HEK293 (cell line): ENCODE measurements around the gene MCU.

Experiments
- CTCF ChIA-PET: fragments of 350-600 bp; formaldehyde crosslinking; extraction: SDS; loops from one replicate; lab custom pipeline; 2021; ENCODE audit warnings: antibody characterized with exemption; lab: Yijun Ruan, JAX
- POLR2A ChIA-PET: fragments of 300-600 bp; formaldehyde crosslinking; extraction: SDS; loops from one replicate; lab custom pipeline; 2020; ENCODE audit warnings: antibody characterized with exemption, inconsistent platforms; lab: Yijun Ruan, JAX
- H3K27ac ChIP-seq: fragments of 200-500 bp; sonication (Bioruptor generic); 2 replicates; pipeline ENCODE4 v1.5.1; 2014; ENCODE audit warnings: low read depth, low read length, control low read depth, inconsistent platforms; ENCODE audit errors: extremely low read depth
- H3K36me3 ChIP-seq, 2 experiments: fragments of 200-500 bp in 1 of 2; sonication (Bioruptor generic) in 1 of 2; 1 replicate in 1 of 2; 2 replicates in 1 of 2; pipeline ENCODE4 v1.5.1; 2014 to 2017; ENCODE audit warnings: inconsistent platforms in 2 of 2, low read length in 2 of 2; ENCODE audit not compliant: control insufficient read depth in 2 of 2, insufficient read depth in 1 of 2
- H3K4me1 ChIP-seq: fragments of 200-500 bp; sonication (Bioruptor generic); 2 replicates; pipeline ENCODE4 v1.5.1; 2014; ENCODE audit warnings: mild to moderate bottlenecking, low read length, inconsistent platforms; ENCODE audit not compliant: control insufficient read depth, insufficient read depth
- H3K4me3 ChIP-seq: 2 replicates; pipeline ENCODE4 v1.5.1; 2011; ENCODE audit warnings: low read depth, mild to moderate bottlenecking, control low read depth, low read length, moderate library complexity
- H3K9me3 ChIP-seq: fragments of 200-500 bp; sonication (Bioruptor generic); 2 replicates; pipeline ENCODE4 v1.5.1; 2014; ENCODE audit warnings: low read depth, low read length, inconsistent platforms; ENCODE audit not compliant: control insufficient read depth, insufficient read depth
- FEZF1 ChIP-seq: fragments of 450-650 bp; formaldehyde crosslinking; IDR thresholded peaks from 2 replicates; pipeline ENCODE4 v1.5.1; 2016; ENCODE audit warnings: missing biosample characterization, missing genetic modification characterization
- GLI2 ChIP-seq: fragments of 450-650 bp; formaldehyde crosslinking; IDR thresholded peaks from 2 replicates; pipeline ENCODE4; 2017; ENCODE audit warnings: missing biosample characterization, missing genetic modification characterization, low read depth, borderline replicate concordance
- GLIS1 ChIP-seq: fragments of 450-650 bp; formaldehyde crosslinking; IDR thresholded peaks from 2 replicates; pipeline ENCODE4 v1.5.1; 2016; ENCODE audit warnings: missing biosample characterization, missing genetic modification characterization
- HOXA7 ChIP-seq: sonication (generic); formaldehyde crosslinking; IDR thresholded peaks from 2 replicates; pipeline ENCODE4 v1.8.1; 2022; ENCODE audit warnings: missing genetic modification reagents, borderline replicate concordance
- IKZF3 ChIP-seq: fragments of 450-650 bp; IDR thresholded peaks from 2 replicates; pipeline ENCODE4 v1.5.0; 2018; ENCODE audit warnings: missing biosample characterization, mild to moderate bottlenecking, missing genetic modification characterization, moderate library complexity
- KLF10 ChIP-seq: fragments of 450-650 bp; IDR thresholded peaks from 2 replicates; pipeline ENCODE4 v1.5.1; 2018; ENCODE audit warnings: missing biosample characterization, mild to moderate bottlenecking, missing genetic modification characterization
- KLF8 ChIP-seq: fragments of 450-650 bp; formaldehyde crosslinking; IDR thresholded peaks from 2 replicates; pipeline ENCODE4 v1.5.1; 2016; ENCODE audit warnings: missing biosample characterization, missing genetic modification characterization
- KLF9 ChIP-seq: fragments of 450-650 bp; formaldehyde crosslinking; IDR thresholded peaks from 2 replicates; pipeline ENCODE4 v1.5.1; 2016; ENCODE audit warnings: missing biosample characterization, missing genetic modification characterization, low read depth
- OSR2 ChIP-seq: fragments of 450-650 bp; formaldehyde crosslinking; IDR thresholded peaks from 2 replicates; pipeline ENCODE4 v1.5.1; 2016; ENCODE audit warnings: missing biosample characterization, missing genetic modification characterization
- SP7 ChIP-seq: fragments of 450-650 bp; formaldehyde crosslinking; IDR thresholded peaks from 2 replicates; pipeline ENCODE4 v1.5.1; 2016; ENCODE audit warnings: missing biosample characterization, missing genetic modification characterization
- TRIM28 ChIP-seq: IDR thresholded peaks from 2 replicates; pipeline ENCODE4 v1.6.1; 2011; ENCODE audit warnings: low read length, control low read depth, borderline replicate concordance
- WT1 ChIP-seq: fragments of 450-650 bp; formaldehyde crosslinking; IDR thresholded peaks from 2 replicates; pipeline ENCODE4 v1.5.1; 2016; ENCODE audit warnings: missing biosample characterization, missing genetic modification characterization
- ZBTB21 ChIP-seq: fragments of 450-650 bp; formaldehyde crosslinking; IDR thresholded peaks from 2 replicates; pipeline ENCODE4 v1.5.1; 2017; ENCODE audit warnings: missing biosample characterization, missing genetic modification characterization
- ZBTB7A ChIP-seq: fragments of 450-650 bp; formaldehyde crosslinking; IDR thresholded peaks from 2 replicates; pipeline ENCODE4 v1.5.1; 2016; ENCODE audit warnings: low read depth, missing biosample characterization, missing genetic modification characterization
- ZFHX2 ChIP-seq: fragments of 450-650 bp; formaldehyde crosslinking; conservative IDR thresholded peaks from 2 replicates; pipeline ENCODE4 v1.5.1; 2016; ENCODE audit warnings: missing biosample characterization, missing genetic modification characterization
- ZNF157 ChIP-seq: fragments of 450-650 bp; formaldehyde crosslinking; IDR thresholded peaks from 2 replicates; pipeline ENCODE4 v1.5.1; 2016; ENCODE audit warnings: missing biosample characterization, missing genetic modification characterization
- ZNF169 ChIP-seq: fragments of 450-650 bp; formaldehyde crosslinking; IDR thresholded peaks from 2 replicates; pipeline ENCODE4 v1.5.1; 2016; ENCODE audit warnings: missing biosample characterization, missing genetic modification characterization
- ZNF221 ChIP-seq: fragments of 450-650 bp; formaldehyde crosslinking; IDR thresholded peaks from 2 replicates; pipeline ENCODE4 v1.5.1; 2017; ENCODE audit warnings: missing biosample characterization, missing genetic modification characterization, borderline replicate concordance
- ZNF239 ChIP-seq: fragments of 450-650 bp; formaldehyde crosslinking; IDR thresholded peaks from 2 replicates; pipeline ENCODE4 v1.5.1; 2016; ENCODE audit warnings: missing biosample characterization, missing genetic modification characterization
- ZNF335 ChIP-seq: fragments of 450-650 bp; formaldehyde crosslinking; conservative IDR thresholded peaks from 2 replicates; pipeline ENCODE4 v1.5.1; 2016; ENCODE audit warnings: missing biosample characterization, missing genetic modification characterization
- ZNF366 ChIP-seq: fragments of 450-650 bp; formaldehyde crosslinking; conservative IDR thresholded peaks from 2 replicates; pipeline ENCODE4 v1.5.1; 2016; ENCODE audit warnings: missing biosample characterization, missing genetic modification characterization
- ZNF404 ChIP-seq: fragments of 450-650 bp; formaldehyde crosslinking; IDR thresholded peaks from 2 replicates; pipeline ENCODE4 v1.5.1; 2017; ENCODE audit warnings: missing biosample characterization, missing genetic modification characterization
- ZNF473 ChIP-seq: fragments of 450-650 bp; formaldehyde crosslinking; IDR thresholded peaks from 2 replicates; pipeline ENCODE4 v1.5.1; 2017; ENCODE audit warnings: missing biosample characterization, missing genetic modification characterization
- ZNF48 ChIP-seq: fragments of 450-650 bp; formaldehyde crosslinking; IDR thresholded peaks from 2 replicates; pipeline ENCODE4 v1.5.1; 2016; ENCODE audit warnings: missing biosample characterization, missing genetic modification characterization
- ZNF501 ChIP-seq: fragments of 450-650 bp; formaldehyde crosslinking; IDR thresholded peaks from 2 replicates; pipeline ENCODE4 v1.5.1; 2016; ENCODE audit warnings: missing biosample characterization, missing genetic modification characterization
- ZNF558 ChIP-seq: fragments of 450-650 bp; formaldehyde crosslinking; IDR thresholded peaks from 2 replicates; pipeline ENCODE4 v1.5.1; 2016; ENCODE audit warnings: missing biosample characterization, missing genetic modification characterization
- ZNF629 ChIP-seq: fragments of 450-650 bp; formaldehyde crosslinking; IDR thresholded peaks from 2 replicates; pipeline ENCODE4 v1.5.1; 2017; ENCODE audit warnings: missing biosample characterization, missing genetic modification characterization
- ZNF660 ChIP-seq: fragments of 450-650 bp; IDR thresholded peaks from 2 replicates; pipeline ENCODE4 v1.5.1; 2018; ENCODE audit warnings: missing biosample characterization, mild to moderate bottlenecking, missing genetic modification characterization
- ZNF664 ChIP-seq: fragments of 450-650 bp; formaldehyde crosslinking; IDR thresholded peaks from 2 replicates; pipeline ENCODE4 v1.5.1; 2016; ENCODE audit warnings: missing biosample characterization, missing genetic modification characterization
- ZNF747 ChIP-seq: fragments of 450-650 bp; formaldehyde crosslinking; IDR thresholded peaks from 2 replicates; pipeline ENCODE4 v1.5.1; 2016; ENCODE audit warnings: missing biosample characterization, missing genetic modification characterization
- ZSCAN23 ChIP-seq: fragments of 450-650 bp; formaldehyde crosslinking; IDR thresholded peaks from 2 replicates; pipeline ENCODE4 v1.5.1; 2016; ENCODE audit warnings: missing biosample characterization, missing genetic modification characterization
- ZXDB ChIP-seq: fragments of 450-650 bp; formaldehyde crosslinking; IDR thresholded peaks from 2 replicates; pipeline ENCODE4 v1.5.1; 2016; ENCODE audit warnings: missing biosample characterization, missing genetic modification characterization
- TF ChIP-seq, protein P1 (sequence below): fragments of 450-650 bp; formaldehyde crosslinking; IDR thresholded peaks from 2 replicates; pipeline ENCODE4 v1.5.1; 2016; ENCODE audit warnings: missing biosample characterization, missing genetic modification characterization
- TF ChIP-seq, protein P2 (sequence below): fragments of 450-650 bp; IDR thresholded peaks from 2 replicates; pipeline ENCODE4 v1.5.1; 2018; ENCODE audit warnings: missing biosample characterization, mild to moderate bottlenecking, missing genetic modification characterization
- TF ChIP-seq, protein P3 (sequence below): fragments of 450-650 bp; formaldehyde crosslinking; IDR thresholded peaks from 2 replicates; pipeline ENCODE4 v1.5.1; 2016; ENCODE audit warnings: missing biosample characterization, missing genetic modification characterization
- TF ChIP-seq, protein P4 (sequence below): fragments of 450-650 bp; formaldehyde crosslinking; IDR thresholded peaks from 2 replicates; pipeline ENCODE4 v1.5.1; 2016; ENCODE audit warnings: missing biosample characterization, missing genetic modification characterization

Gene MCU

DNA sequence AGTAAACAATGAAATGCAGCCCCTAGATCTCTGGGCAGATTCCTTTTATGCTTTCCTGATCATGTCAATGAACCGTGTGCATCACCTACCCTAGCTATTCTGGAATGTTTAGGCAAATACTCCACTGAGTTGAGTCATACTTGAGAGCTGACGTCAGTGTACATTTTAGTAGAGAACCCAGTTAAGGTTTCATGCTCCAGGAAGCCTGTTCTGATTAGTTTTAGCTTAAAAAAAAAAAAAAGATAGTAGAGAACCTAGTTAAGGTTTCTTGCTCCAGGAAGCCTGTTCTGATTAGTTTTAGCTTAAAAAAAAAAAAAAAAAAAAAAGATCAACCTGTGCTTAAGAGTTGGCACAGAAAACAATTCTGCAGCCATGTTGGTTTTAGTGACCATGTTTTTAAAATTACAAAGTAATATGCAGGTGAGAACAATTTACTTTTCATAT is 3.7 kb upstream of the MCU start:
- Histone ChIP-seq H3K4me1 (no peaks in the 10 kb centered on the region), H3K27ac (no peak overlapping the region), H3K4me3 (no peak overlapping the region), H3K36me3 (no peaks in the 10 kb centered on the region), H3K9me3 (no peaks in the 10 kb centered on the region)
- POLR2A ChIA-PET, result interaction anchor here (0.7 to 1.8 kb wide), 3 partner anchors 12 to 409 kb away, joined by 4 to 6 read pairs (median 5); partner anchors contain the start of genes MICU1 and P4HA1
- CTCF ChIA-PET, result interaction anchor here (0.9 kb wide), 1 partner anchor 115 kb away, joined by 3 read pairs; no protein-coding TSS in a partner anchor
- TF ChIP-seq SP7 (tag by site-specific recombination) (peak; percentile 55), OSR2 (tag by site-specific recombination) (no peak), ZNF473 (no peak), ZNF629 (tag by site-specific recombination) (peak; percentile 90), ZNF335 (tag by site-specific recombination) (peak; percentile 61), ZNF558 (no peak), KLF9 (tag by site-specific recombination) (no peak), ZXDB (tag by site-specific recombination) (peak; percentile 32; the same call in 1 of the 2 replicates), GLI2 (tag by site-specific recombination) (no peak), ZNF48 (tag by site-specific recombination) (no peak), FEZF1 (tag by site-specific recombination) (no peak), TRIM28 (no peak), ZNF169 (no peak), ZBTB21 (tag by site-specific recombination) (peak; percentile 81), ZNF366 (tag by site-specific recombination) (peak; percentile 9), ZSCAN23 (tag by site-specific recombination) (no peak), IKZF3 (tag by site-specific recombination) (peak; percentile 69; the same call in 1 of the 2 replicates), ZBTB7A (tag by site-specific recombination) (no peak), ZNF157 (tag by site-specific recombination) (no peak), ZNF404 (tag by site-specific recombination) (no peak), ZFHX2 (no peak), KLF10 (tag by site-specific recombination) (peak; percentile 54; the same call in 1 of the 2 replicates), KLF8 (tag by site-specific recombination) (0 out of 2 replicates have a peak, but pooled peaks have one; percentile 41), WT1 (no peak), ZNF747 (tag by site-specific recombination) (no peak), GLIS1 (no peak), ZNF664 (tag by site-specific recombination) (no peak), ZNF660 (tag by site-specific recombination) (peak; percentile 82), ZNF221 (tag by site-specific recombination) (no peak), ZNF501 (tag by site-specific recombination) (no peak), HOXA7 (no peak), ZNF239 (tag by site-specific recombination) (no peak)
- TF ChIP-seq, protein P1, sequence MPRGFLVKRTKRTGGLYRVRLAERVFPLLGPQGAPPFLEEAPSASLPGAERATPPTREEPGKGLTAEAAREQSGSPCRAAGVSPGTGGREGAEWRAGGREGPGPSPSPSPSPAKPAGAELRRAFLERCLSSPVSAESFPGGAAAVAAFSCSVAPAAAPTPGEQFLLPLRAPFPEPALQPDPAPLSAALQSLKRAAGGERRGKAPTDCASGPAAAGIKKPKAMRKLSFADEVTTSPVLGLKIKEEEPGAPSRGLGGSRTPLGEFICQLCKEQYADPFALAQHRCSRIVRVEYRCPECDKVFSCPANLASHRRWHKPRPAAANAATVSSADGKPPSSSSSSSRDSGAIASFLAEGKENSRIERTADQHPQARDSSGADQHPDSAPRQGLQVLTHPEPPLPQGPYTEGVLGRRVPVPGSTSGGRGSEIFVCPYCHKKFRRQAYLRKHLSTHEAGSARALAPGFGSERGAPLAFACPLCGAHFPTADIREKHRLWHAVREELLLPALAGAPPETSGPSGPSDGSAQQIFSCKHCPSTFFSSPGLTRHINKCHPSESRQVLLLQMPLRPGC (tag by site-specific recombination), result peak; percentile 90
- TF ChIP-seq, protein P2, sequence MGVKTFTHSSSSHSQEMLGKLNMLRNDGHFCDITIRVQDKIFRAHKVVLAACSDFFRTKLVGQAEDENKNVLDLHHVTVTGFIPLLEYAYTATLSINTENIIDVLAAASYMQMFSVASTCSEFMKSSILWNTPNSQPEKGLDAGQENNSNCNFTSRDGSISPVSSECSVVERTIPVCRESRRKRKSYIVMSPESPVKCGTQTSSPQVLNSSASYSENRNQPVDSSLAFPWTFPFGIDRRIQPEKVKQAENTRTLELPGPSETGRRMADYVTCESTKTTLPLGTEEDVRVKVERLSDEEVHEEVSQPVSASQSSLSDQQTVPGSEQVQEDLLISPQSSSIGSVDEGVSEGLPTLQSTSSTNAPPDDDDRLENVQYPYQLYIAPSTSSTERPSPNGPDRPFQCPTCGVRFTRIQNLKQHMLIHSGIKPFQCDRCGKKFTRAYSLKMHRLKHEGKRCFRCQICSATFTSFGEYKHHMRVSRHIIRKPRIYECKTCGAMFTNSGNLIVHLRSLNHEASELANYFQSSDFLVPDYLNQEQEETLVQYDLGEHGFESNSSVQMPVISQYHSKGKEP (tag by site-specific recombination), result no peak
- TF ChIP-seq, protein P3, sequence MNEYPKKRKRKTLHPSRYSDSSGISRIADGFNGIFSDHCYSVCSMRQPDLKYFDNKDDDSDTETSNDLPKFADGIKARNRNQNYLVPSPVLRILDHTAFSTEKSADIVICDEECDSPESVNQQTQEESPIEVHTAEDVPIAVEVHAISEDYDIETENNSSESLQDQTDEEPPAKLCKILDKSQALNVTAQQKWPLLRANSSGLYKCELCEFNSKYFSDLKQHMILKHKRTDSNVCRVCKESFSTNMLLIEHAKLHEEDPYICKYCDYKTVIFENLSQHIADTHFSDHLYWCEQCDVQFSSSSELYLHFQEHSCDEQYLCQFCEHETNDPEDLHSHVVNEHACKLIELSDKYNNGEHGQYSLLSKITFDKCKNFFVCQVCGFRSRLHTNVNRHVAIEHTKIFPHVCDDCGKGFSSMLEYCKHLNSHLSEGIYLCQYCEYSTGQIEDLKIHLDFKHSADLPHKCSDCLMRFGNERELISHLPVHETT (tag by site-specific recombination), result peak; percentile 39; the same call in 1 of the 2 replicates
- TF ChIP-seq, protein P4, sequence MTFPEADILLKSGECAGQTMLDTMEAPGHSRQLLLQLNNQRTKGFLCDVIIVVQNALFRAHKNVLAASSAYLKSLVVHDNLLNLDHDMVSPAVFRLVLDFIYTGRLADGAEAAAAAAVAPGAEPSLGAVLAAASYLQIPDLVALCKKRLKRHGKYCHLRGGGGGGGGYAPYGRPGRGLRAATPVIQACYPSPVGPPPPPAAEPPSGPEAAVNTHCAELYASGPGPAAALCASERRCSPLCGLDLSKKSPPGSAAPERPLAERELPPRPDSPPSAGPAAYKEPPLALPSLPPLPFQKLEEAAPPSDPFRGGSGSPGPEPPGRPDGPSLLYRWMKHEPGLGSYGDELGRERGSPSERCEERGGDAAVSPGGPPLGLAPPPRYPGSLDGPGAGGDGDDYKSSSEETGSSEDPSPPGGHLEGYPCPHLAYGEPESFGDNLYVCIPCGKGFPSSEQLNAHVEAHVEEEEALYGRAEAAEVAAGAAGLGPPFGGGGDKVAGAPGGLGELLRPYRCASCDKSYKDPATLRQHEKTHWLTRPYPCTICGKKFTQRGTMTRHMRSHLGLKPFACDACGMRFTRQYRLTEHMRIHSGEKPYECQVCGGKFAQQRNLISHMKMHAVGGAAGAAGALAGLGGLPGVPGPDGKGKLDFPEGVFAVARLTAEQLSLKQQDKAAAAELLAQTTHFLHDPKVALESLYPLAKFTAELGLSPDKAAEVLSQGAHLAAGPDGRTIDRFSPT (tag by site-specific recombination), result no peak
